ENCODE data around the gene DYRK1B.

The DYRK1B gene

GRCh38 chr19:39807846-39808364 lies 26.1 kb downstream of the DYRK1B start:
- DNase-seq: no peak

GRCh38 chr19:39805104-39805503 lies 28.9 kb downstream of the DYRK1B start:
- DNase-seq: peak; percentile 19

- DNase-seq: no peak
Observed at GRCh38 chr19:39802958-39803357, 31.0 kb downstream of the DYRK1B start.

- no peak for DNase-seq
Observed at GRCh38 chr19:39797083-39797482, 36.9 kb downstream of the DYRK1B start.

- no peak for DNase-seq
Observed at GRCh38 chr19:39796000-39796498, 37.9 kb downstream of the DYRK1B start.

GRCh38 chr19:39795001-39795400 lies 39.0 kb downstream of the DYRK1B start:
- DNase-seq: no peak

GRCh38 chr19:39792999-39793546 lies 40.9 kb downstream of the DYRK1B start:
- peak; percentile 68 for DNase-seq

- no peak for DNase-seq
Observed at GRCh38 chr19:39788244-39788643, 45.7 kb downstream of the DYRK1B start.

- no peak for DNase-seq
Observed at GRCh38 chr19:39780894-39781293, 53.1 kb downstream of the DYRK1B start.

GRCh38 chr19:39778763-39779162 lies 55.2 kb downstream of the DYRK1B start, which contains the start of gene LEUTX:
LEUTX (plus strand) TSS chr19:39778854; CDS start chr19:39778921, 67 bp downstream.
- DNase-seq: no peak
